CD14-positive monocyte (primary cell): ENCODE results near the gene CASP3. TPM values are rescaled to one million over a fixed set of nuclear protein-coding genes. Genes with fewer than 3 reads are reported as not detected.
A peak's percentile ranks its signal among the peaks of the same experiment; 100 is the strongest.

Experiments
- DNase-seq, 3 donors: peaks; one replicate each; pipeline ENCODE4 v3.0.0-alpha.2; 2011 to 2022
- H2AFZ ChIP-seq: 2 replicates; pipeline ENCODE4 v1.6.0; 2012; ENCODE audit warnings: mild to moderate bottlenecking, low read depth, low read length, inconsistent platforms; ENCODE audit not compliant: insufficient read depth, poor library complexity, severe bottlenecking
- H3K27ac ChIP-seq, 2 donors: 1 replicate in 1 of 2; 2 replicates in 1 of 2; pipeline ENCODE4 v1.5.1; 2012 to 2013; ENCODE audit warnings: low read length in 2 of 2, control low read depth in 1 of 2, inconsistent platforms in 1 of 2, low read depth in 1 of 2, mild to moderate bottlenecking in 1 of 2
- H3K27me3 ChIP-seq, 2 donors: one replicate each; pipeline versions ENCODE4 v1.6.0 to v1.6.1; 2011 to 2013; ENCODE audit warnings: low read length in 2 of 2; ENCODE audit not compliant: control insufficient read depth in 2 of 2, insufficient read depth in 2 of 2
- H3K36me3 ChIP-seq, 2 donors: replicated peaks in 1 of 2; 1 replicate in 1 of 2; 2 replicates in 1 of 2; pipeline versions ENCODE4 v1.5.1 to v1.6.1; 2012 to 2013; ENCODE audit warnings: low read length in 2 of 2, control low read depth in 1 of 2, inconsistent platforms in 1 of 2, mild to moderate bottlenecking in 1 of 2; ENCODE audit not compliant: insufficient read depth in 2 of 2, control insufficient read depth in 1 of 2
- H3K4me1 ChIP-seq, 2 donors: 1 replicate in 1 of 2; 2 replicates in 1 of 2; pipeline versions ENCODE4 v1.5.1 to v1.6.1; 2012 to 2013; ENCODE audit warnings: low read length in 2 of 2, control low read depth in 1 of 2, inconsistent platforms in 1 of 2, mild to moderate bottlenecking in 1 of 2, moderate library complexity in 1 of 2; ENCODE audit not compliant: insufficient read depth in 2 of 2, control insufficient read depth in 1 of 2
- H3K4me2 ChIP-seq: replicated peaks from 2 replicates; pipeline ENCODE3; 2012; ENCODE audit warnings: low read length, moderate library complexity, mild to moderate bottlenecking; ENCODE audit not compliant: poor library complexity, severe bottlenecking; ENCODE audit errors: extremely low read depth
- H3K4me3 ChIP-seq, 3 experiments: fragments of 200-600 bp in 1 of 3; sonication (generic) in 1 of 3; replicated peaks in 1 of 3; 1 replicate in 2 of 3; 2 replicates in 1 of 3; pipeline ENCODE4 v1.5.1; 2011 to 2013; ENCODE audit warnings: low read length in 3 of 3, mild to moderate bottlenecking in 3 of 3, control low read depth in 2 of 3, low read depth in 2 of 3, inconsistent platforms in 1 of 3, moderate library complexity in 1 of 3
- H3K79me2 ChIP-seq: 2 replicates; pipeline ENCODE4 v1.6.0; 2012; ENCODE audit warnings: mild to moderate bottlenecking, control low read depth, inconsistent platforms, low read length, moderate library complexity; ENCODE audit not compliant: insufficient read depth
- H3K9ac ChIP-seq: 2 replicates; pipeline ENCODE4 v1.6.0; 2017; ENCODE audit warnings: low read length, mild to moderate bottlenecking; ENCODE audit not compliant: insufficient read depth, poor library complexity, severe bottlenecking
- H3K9me3 ChIP-seq, 2 donors: replicated peaks in 1 of 2; 1 replicate in 1 of 2; 2 replicates in 1 of 2; pipeline versions ENCODE4 v1.5.1 to v1.6.1; 2012 to 2013; ENCODE audit warnings: low read length in 2 of 2, control low read depth in 1 of 2; ENCODE audit not compliant: control insufficient read depth in 1 of 2, insufficient read depth in 1 of 2
- H4K20me1 ChIP-seq: 2 replicates; pipeline ENCODE4 v1.6.0; 2012; ENCODE audit warnings: mild to moderate bottlenecking, low read length, control low read depth, moderate library complexity; ENCODE audit not compliant: insufficient read depth
- H3K27ac Mint-ChIP-seq, 7 donors: one replicate each; pipeline ENCODE4 v1.8.0; 2020; ENCODE audit warnings: mild to moderate bottlenecking in 7 of 7, mixed read lengths in 7 of 7, moderate library complexity in 6 of 7, inconsistent platforms in 2 of 7
- H3K27me3 Mint-ChIP-seq, 3 donors: one replicate each; pipeline ENCODE4 v1.8.0; 2021 to 2022; ENCODE audit warnings: low read depth in 3 of 3, mild to moderate bottlenecking in 3 of 3, mixed read lengths in 3 of 3, moderate library complexity in 3 of 3, inconsistent platforms in 1 of 3
- H3K36me3 Mint-ChIP-seq, 2 donors: one replicate each; pipeline ENCODE4 v1.8.0; 2020; ENCODE audit warnings: mixed read lengths in 2 of 2, inconsistent platforms in 1 of 2, mild to moderate bottlenecking in 1 of 2
- H3K4me1 Mint-ChIP-seq: one replicate; pipeline ENCODE4 v1.8.0; 2020; ENCODE audit warnings: mild to moderate bottlenecking, mixed read lengths
- H3K4me3 Mint-ChIP-seq, 2 donors: one replicate each; pipeline ENCODE4 v1.8.0; 2020; ENCODE audit warnings: mild to moderate bottlenecking in 2 of 2, mixed read lengths in 2 of 2, moderate library complexity in 1 of 2
- H3K9me3 Mint-ChIP-seq, 7 donors: one replicate each; pipeline ENCODE4 v1.8.0; 2020 to 2022; ENCODE audit warnings: mixed read lengths in 7 of 7, mild to moderate bottlenecking in 6 of 7, moderate library complexity in 6 of 7, inconsistent platforms in 2 of 7
- WGBS: methylation state at CpG from one replicate; pipeline ENCODE4 v1.1.5; 2013; ENCODE audit warnings: missing lambda C conversion rate; ENCODE audit not compliant: insufficient coverage; 5-methylcytosine and 5-hydroxymethylcytosine counted together
- intact Hi-C, 2 donors: fragments of 100-400 bp; cut with micrococcal nuclease; formaldehyde crosslinking; loops; one replicate each; pipeline versions ENCODE4 v1.15.0 to v1.15.1; 2023
- polyA plus RNA-seq, 3 donors: library from polyadenylated mRNA; depleted of rRNA in 1 of 3; unstranded in 2 of 3; stranded (reverse) in 1 of 3; fragments of 300-500 nt in 2 of 3; fragments of >200 nt in 1 of 3; fragmentation: Illumina TruSeq in 2 of 3; gene quantifications; 1 replicate in 2 of 3; 2 replicates in 1 of 3; pipeline ENCODE4 v1.2.3, GENCODE V29; 2012 to 2021
- TF ChIP-seq, protein P1 (sequence below): fragments of 200-600 bp; IDR thresholded peaks from one replicate; pipeline ENCODE4 v1.8.0; 2022; ENCODE audit warnings: antibody characterized with exemption, mild to moderate bottlenecking

The CASP3 gene
- polyA plus RNA-seq, 3 donors: 6.7 to 11.3 (median 11.1) TPM

DNA sequence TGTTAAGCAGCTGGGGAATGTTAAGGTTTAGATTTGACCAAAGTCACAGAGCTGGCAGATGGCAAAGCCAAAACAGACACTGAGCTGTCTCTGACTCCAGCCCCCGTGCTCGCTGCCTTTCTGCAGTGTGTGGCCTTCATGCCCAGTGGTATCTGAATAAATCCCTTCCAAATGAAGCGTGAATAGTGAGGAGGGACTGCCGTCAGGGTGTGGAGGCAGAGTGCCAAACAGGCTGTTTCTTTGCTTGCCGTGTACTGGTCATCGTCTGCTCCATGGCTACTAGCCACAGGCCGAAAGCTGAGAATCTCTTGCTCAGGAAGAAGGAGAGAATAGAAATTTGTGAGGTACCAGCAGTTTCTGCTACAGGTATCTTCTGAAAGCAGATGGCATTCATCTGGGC is 20.0 kb upstream of the CASP3 start:
- H2AFZ ChIP-seq: no peak overlapping the region
- H3K79me2 ChIP-seq: no peaks in the 10 kb centered on the region
- no peak overlapping the region for H3K9ac ChIP-seq
- peak overlapping the region; percentile 3 to 89 for H3K27ac ChIP-seq
- H3K36me3 ChIP-seq: peaks cover 22 to 45% of the 10 kb centered on the region in 2 donors
- H3K27me3 ChIP-seq: no peaks in the 10 kb centered on the region
- Mint-ChIP-seq H3K36me3 (peaks cover 51 to 67% of the 10 kb centered on the region in 2 donors), H3K27ac (peak overlapping the region in 6 of 7 donors; percentile 46 to 91 (median 74)), H3K27me3 (peaks cover 0 to 2% (median 0%) of the 10 kb centered on the region in 3 donors), H3K4me3 (no peak overlapping the region), H3K9me3 (peaks cover 0 to 2% (median 0%) of the 10 kb centered on the region in 7 donors), H3K4me1 (peaks cover 22% of the 10 kb centered on the region)
- H3K4me3 ChIP-seq: no peak overlapping the region
- H4K20me1 ChIP-seq: no peaks in the 10 kb centered on the region
- DNase-seq: no peak
- H3K9me3 ChIP-seq: no peaks in the 10 kb centered on the region
- intact Hi-C loops: no loop called here
- peaks cover 28 to 32% of the 10 kb centered on the region in 2 donors for H3K4me1 ChIP-seq
- 93% methylated on average over 6 of the region's 7 CpGs for WGBS
- TF ChIP-seq, protein P1, sequence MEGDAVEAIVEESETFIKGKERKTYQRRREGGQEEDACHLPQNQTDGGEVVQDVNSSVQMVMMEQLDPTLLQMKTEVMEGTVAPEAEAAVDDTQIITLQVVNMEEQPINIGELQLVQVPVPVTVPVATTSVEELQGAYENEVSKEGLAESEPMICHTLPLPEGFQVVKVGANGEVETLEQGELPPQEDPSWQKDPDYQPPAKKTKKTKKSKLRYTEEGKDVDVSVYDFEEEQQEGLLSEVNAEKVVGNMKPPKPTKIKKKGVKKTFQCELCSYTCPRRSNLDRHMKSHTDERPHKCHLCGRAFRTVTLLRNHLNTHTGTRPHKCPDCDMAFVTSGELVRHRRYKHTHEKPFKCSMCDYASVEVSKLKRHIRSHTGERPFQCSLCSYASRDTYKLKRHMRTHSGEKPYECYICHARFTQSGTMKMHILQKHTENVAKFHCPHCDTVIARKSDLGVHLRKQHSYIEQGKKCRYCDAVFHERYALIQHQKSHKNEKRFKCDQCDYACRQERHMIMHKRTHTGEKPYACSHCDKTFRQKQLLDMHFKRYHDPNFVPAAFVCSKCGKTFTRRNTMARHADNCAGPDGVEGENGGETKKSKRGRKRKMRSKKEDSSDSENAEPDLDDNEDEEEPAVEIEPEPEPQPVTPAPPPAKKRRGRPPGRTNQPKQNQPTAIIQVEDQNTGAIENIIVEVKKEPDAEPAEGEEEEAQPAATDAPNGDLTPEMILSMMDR: no peak
- no peak overlapping the region for H3K4me2 ChIP-seq

DNA sequence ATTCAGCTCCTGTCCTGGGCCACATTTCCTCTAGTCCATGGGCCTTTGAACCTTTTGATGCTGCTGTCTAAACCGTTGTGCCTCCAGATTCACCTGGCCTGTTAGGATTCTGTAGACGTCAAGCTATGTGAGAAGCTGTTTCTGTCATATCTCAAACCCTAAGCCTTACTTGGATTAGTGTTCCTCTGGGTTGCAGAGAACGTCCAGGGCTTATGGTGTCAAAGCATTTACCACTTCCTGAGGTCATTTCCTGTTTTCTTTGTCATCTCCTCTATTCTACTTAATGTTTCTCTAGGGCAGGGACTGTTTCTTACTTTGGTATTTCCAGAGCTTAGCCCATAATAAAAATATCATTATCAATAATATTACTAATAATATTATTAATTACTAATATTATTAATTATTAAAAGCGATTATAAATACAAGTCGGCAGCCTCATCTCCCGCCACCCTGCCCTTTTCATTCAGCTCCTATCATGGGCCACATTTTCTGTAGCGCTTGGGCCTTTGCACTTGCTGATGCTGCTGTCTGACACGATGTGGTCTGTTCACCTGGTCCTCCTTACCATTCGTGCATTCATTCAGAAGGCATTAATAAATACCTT is 19.4 kb upstream of the CASP3 start:
- no peaks in the 10 kb centered on the region for H4K20me1 ChIP-seq
- DNase-seq: peak; percentile 49 to 72 (median 65)
- 88% methylated on average over 5 of the region's 9 CpGs for WGBS
- H2AFZ ChIP-seq: peak overlapping the region; percentile 72
- Mint-ChIP-seq H3K9me3 (peaks cover 0 to 2% (median 0%) of the 10 kb centered on the region in 7 donors), H3K4me1 (peaks cover 22% of the 10 kb centered on the region), H3K27ac (peak overlapping the region; percentile 5 to 93 (median 88)), H3K4me3 (no peak overlapping the region), H3K36me3 (peaks cover 47 to 61% of the 10 kb centered on the region in 2 donors), H3K27me3 (no peaks in the 10 kb centered on the region)
- H3K9ac ChIP-seq: peak overlapping the region; percentile 20
- H3K4me3 ChIP-seq: peak overlapping the region in 1 of 3 experiments; percentile 42
- TF ChIP-seq, protein P1: no peak
- H3K4me1 ChIP-seq: peaks cover 30 to 33% of the 10 kb centered on the region in 2 donors
- no peaks in the 10 kb centered on the region for H3K79me2 ChIP-seq
- H3K9me3 ChIP-seq: no peaks in the 10 kb centered on the region
- peaks cover 18 to 39% of the 10 kb centered on the region in 2 donors for H3K36me3 ChIP-seq
- intact Hi-C loops: no loop called here
- H3K27me3 ChIP-seq: no peaks in the 10 kb centered on the region
- peak overlapping the region; percentile 46 for H3K4me2 ChIP-seq
- H3K27ac ChIP-seq: peak overlapping the region; percentile 59 to 89
